GM21717 (cell line): ENCODE data around the gene MRPS2.
"Not testable (repeated sequence)": the region's sequence is repeated elsewhere in the genome, so short reads cannot be mapped to it uniquely, and the experiment has no call there.

Source experiments
- ATAC-seq: cut with Tn5 transposase; IDR thresholded peaks from one replicate; pipeline ENCODE4 v1.9.1; 2021; ENCODE audit warnings: mild to moderate bottlenecking, moderate library complexity; ENCODE audit not compliant: unreplicated experiment

MRPS2 gene

DNA sequence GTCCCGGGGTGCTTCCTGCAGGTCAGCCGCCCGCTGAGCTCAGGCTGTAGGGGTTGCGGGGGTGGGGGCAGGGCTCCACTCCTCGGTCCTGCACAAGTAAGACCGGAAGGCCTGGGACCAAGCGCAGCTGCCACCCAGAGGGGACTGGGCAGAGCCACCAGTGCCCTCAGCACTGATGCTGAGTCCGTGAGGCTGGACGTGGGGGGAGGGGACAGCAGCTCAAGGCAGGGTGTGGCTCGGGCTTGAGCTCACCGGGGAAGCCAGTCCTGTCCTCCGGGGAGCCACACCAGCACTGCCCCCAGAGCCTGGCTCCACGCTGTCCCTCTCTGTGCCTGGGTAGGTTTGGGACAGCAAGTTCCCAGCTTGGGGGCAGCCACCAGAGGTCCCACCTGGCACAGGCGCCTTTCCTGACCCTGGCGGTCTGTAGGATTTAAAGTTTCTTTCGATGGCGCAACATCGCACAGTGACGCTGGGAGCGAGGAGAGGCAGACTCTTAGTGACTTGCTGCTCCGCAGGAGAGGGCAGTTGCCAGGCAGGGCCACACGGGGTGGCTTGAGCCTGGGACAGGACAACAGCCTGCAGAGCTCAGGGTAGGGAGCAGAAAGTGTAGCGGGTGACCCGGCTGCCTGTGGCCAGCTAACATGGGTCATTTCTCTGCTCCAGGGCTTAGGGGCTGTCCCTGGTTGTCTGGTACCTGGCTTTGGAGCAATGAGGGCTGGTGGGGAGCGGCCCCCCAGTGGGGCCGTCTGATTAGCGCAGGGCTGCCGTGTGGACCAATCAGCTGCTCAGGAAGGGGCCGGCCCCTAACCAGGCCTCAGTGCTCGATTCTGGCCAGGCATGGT lies 26.5 kb downstream of the MRPS2 start:
- ATAC-seq = no peak

DNA sequence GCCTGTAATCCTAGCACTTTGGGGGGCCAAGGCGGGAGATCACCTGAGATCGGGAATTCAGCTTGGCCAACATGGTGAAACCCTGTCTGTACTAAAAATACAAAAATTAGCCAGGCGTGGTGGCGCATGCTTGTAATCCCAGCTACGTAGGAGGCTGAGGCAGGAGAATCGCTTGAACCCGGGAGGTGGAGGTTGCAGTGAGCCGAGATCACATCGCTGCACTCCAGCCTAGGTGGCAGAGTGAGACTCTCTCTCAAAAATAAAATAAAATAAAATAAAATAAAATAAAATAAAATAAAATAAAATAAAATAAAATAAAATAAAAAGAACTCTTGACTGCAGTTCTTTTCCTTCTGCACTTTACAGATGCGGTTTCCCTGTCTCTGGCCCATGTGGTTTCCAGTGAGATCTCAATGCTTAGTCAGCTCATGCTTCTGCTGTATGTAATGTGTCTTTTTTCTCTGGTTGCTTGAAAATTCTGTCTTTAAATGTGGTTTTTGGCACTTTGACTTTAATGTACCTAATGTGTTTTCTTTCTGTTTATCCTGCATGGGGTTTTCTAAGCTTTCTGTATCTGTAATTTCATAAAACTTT lies 28.5 kb downstream of the MRPS2 start:
- not testable (repeated sequence) for ATAC-seq

DNA sequence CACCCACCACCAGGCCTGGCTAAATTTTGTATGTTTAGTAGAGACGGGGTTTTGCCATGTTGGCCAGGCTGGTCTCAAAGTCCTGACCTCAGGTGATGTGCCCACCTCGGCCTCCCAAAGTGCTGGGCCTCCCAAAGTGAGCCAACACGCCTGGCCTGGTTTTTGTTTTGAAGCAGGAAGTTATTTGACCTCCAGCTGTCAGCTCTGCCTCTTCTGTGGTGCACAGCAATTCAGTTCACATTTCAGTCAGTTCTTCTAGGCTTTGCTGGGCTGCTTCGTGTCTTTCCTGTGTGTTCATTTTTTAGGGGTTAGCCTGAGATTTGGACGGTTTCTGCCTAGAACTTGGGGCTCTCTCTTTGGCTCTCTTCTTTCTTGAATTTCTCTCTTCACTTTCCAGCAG lies 29.7 kb downstream of the MRPS2 start:
- no peak for ATAC-seq

DNA sequence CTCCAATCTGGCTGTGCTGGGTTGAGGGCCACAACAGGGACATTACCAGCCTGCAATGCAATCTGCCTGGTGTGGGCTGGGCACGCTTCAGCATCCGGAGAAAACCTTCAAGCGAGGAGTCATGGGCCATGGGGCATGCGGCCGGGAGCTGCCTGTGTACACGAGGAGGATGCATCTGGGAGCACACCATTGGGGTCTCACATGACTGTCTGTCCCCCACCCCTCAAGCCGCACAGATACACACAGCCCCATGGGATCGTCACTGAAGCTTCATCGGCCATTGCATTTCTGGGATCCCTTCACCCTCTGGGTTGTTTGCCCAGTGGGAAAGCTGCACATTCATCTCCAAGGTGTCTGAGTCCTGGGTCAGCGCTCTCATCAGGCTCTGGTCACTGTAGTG lies 30.6 kb downstream of the MRPS2 start:
- no peak for ATAC-seq

DNA sequence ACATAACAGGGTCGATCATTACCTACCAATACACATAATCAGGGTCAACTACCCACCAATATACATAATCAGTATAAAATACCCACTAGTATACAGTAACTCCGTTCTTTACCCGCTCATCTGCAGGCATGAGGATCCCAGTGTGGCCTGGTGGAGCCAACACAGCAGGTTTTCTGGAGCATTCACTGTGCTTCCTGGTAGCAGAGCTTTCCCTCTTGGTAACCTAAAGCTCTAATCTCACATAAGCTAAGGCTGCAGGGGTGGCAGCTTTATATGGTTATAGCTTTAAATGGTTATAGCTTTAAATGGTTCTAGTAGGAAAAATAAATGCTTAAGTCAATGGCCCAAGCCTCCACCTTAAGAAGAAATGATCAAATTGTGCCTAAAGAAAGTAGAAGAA lies 32.6 kb downstream of the MRPS2 start:
- no peak for ATAC-seq

DNA sequence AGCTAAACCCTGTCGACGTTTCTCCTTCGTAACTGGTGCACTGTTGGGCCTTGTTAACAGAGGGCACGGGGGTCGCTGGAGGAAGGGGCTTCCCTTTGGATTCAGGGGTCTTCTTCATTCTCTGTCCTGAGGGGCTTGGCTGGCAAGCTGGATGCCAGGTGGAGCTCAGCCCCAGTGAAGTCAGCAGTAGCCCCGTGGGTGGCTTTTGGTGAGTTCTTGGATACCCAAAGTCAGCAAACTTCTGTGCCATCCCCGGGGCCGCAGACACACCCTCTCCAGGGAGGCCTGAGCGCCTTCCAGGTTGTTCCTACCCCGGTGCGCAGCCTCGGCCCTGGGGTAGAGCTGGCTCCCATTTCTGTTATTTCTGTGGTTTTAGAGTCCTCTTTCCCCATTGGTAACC lies 33.2 kb downstream of the MRPS2 start:
- ATAC-seq = no peak

DNA sequence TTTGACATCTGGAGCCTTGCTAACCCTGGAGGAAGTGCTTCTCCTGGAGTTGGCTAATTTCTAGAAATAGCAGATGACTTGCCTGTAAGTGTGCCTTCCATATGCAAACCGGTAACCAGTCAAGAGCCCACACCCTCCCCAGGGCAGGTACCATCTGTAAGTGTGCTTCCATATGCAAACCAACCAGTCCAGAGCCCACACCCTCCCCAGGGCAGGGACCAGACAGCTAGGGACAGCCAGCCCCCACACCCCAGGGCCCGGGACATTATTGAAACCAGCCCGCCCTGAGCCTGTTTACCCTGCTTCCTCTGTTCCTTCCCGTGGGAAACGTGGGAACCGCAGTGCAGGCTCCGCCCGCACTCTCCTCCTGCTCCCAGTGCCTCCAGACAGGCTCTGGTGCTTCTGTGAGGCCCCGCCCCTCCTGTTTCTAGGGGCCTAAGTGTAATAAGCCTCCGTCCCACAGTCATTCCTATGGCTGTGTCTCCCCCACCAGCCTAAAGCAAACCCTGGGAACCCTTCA lies 33.8 kb downstream of the MRPS2 start:
- not testable (repeated sequence) for ATAC-seq

DNA sequence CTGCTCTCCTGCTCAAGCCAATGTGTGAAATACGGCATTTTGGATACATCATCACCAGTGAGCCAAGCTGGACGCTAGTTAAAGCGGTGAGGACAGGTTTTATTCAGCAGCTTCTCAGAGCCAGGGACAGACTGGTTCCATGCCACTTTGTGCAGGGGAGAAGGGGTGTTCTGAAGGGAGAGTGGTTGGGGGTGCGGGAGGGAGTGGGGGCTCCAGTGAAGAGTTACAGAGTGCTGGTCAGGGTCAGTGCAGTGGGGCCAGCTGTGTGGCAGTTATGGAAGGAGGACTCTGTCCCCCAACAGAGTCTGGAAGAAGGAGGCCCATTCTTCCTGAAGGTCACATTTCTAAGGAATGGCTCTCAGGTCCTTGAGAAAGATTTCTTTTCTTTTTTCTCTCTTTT lies 34.3 kb downstream of the MRPS2 start:
- ATAC-seq = not testable (repeated sequence)

DNA sequence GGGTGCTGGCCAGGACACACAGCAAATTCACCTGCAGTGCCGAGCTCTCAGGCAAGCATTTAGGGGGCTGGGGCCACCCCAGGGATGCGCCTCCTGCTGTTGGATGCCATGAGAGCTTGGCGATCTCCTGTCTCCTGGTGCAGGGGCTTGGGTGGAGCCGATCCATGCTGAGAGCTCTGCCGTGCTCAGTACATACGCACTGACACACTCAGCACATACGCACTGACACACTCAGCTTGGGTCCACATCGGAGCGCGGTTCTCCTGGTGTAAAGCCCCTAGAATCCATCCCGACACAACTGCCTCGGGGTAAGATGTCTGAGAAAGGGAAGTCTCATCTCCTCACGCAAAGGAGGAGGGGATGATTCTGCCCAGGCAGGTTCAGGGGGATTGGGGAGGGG lies 35.1 kb downstream of the MRPS2 start:
- ATAC-seq = not testable (repeated sequence)

DNA sequence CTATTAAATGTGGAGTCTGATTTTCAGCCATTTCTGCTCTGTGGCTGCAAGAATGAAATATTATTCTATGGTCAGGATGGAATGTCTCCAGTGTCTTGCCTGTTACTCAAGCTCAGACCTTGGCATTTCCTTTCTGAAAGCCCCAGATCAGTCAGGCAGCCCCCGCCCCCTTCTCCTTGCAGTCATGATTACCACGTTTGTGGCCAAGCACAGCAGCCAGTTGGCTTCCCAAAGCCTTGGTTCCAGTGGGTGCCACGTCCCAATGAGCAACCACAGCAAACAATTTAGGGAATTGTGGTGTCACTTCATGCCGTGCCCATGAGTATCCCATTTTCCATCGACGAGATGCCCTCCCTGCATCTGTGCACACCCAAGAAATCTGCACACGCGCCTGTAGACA lies 35.7 kb downstream of the MRPS2 start:
- no peak for ATAC-seq

DNA sequence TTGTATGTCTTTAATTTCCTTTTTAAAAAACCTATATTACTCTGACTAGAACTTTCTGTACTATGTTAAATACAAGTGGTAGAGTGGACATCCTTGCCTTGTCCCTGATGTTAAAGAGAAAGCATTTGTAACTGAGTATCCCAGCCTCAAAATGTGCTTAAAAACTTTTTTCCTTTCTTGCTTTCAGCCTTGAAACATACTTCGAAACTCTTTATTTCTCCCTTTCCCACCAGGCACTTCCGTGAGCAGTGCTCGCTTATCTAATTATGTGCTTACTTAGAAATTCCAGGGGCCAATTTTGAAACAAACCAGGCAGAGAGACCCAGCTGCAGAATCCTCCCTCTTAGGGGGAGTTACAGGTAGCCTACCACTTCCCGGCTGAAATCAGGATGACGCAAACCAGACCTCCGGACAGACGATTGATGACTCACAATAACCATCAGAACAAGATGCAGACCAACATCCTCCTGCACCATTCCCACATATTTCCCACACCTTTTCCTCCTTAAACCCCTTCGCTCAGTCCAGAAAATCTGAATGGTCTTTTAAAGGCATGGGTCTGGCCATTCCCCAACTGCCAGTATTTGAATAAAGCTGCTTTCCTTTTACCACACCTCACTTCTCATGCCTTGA lies 42.9 kb downstream of the MRPS2 start:
- ATAC-seq = not testable (repeated sequence)

DNA sequence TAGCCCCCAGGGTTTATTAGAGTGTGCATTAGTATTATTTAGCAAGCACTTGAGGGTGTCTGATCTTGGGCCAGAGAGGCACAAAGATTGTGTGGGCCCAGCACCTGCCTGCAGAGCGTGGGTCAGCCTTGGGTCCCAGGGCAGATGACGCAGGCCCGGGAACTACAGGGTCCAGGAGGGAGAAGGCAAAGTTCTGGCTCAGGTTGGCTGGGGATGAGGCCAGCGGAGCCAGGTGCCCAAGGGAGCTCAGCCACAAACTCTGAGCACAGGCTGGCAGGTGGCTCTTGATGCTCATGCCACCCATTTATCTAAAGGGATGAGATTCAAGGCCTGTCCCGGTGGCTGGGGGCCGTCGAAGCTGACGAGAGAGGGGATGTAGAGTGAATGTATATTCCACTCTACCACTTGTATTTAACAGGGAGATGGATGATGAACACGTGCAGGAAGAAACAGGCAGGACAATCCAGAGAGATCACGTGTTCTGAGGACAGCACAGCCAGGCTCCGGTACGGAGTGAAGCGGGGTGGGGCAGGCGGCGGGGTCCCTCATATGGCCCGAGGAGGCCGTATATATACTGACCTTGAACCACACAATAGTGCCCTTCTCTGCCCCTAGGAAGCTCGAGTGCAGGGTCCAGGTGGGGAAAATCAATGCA lies 44.6 kb downstream of the MRPS2 start:
- ATAC-seq = no peak

DNA sequence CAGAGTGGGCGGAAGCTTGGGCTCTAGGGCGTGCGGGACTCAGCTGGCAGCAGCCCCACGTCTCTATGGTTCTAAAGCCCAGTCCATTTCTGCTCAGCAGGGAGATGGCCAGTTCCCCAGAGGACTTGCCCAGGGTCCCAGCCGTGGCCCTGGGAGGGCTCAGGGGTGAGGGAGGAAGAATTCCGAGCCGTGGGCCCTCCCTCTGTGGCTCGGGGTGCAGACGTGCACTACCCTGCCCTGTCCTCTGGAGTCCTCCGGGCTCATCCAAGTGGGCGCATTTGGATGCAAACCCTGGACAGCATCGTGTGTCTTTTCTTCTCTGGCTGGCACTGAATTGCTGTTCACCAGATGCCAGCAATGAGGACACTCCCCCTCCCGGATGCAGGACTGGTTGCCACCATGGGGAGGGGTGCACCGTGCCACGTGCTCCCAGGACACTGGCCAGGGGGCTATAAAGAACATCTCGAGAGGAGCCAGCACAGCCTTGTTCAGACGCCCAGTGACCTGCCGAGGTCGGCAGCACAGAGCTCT lies 45.2 kb downstream of the MRPS2 start, which contains the start of gene OBP2A:
Gene OBP2A (plus strand): TSS at position 481 of the 531 bp plus-strand sequence. CDS start 55 bp downstream, outside the sequence.
- ATAC-seq = not testable (repeated sequence)

DNA sequence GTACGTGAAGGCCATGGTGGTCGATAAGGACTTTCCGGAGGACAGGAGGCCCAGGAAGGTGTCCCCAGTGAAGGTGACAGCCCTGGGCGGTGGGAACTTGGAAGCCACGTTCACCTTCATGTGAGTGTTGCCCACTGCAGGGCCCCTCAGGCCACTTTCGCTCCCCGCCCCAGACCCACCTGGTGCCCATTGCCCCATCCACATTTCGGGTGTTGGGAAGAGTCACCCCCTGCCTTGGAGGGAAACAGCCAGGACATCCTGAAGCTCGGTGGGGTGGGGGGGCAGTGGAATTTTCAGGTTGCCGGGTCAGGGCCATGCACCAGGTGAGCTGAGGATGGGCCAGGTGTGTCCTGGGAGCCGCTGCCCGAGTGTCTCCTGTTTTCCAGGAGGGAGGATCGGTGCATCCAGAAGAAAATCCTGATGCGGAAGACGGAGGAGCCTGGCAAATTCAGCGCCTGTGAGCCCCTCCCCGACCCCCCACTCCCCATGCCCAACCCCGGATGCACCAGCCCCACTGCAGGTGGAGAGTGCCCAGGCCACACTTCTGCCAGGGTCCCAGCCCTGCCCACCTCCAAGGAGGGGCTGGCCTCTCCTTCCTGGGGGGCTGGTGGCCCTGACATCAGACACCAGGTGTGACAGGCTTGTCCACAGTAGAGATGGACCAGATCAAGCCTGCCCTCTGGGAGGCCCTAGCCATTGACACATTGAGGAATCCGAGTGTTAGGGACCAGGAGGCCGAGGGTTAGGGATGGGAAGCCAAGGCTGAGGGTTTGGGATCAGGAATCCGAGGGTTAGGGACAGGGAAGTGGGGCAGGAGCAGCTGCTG lies 46.5 kb downstream of the MRPS2 start:
- ATAC-seq = not testable (repeated sequence)

DNA sequence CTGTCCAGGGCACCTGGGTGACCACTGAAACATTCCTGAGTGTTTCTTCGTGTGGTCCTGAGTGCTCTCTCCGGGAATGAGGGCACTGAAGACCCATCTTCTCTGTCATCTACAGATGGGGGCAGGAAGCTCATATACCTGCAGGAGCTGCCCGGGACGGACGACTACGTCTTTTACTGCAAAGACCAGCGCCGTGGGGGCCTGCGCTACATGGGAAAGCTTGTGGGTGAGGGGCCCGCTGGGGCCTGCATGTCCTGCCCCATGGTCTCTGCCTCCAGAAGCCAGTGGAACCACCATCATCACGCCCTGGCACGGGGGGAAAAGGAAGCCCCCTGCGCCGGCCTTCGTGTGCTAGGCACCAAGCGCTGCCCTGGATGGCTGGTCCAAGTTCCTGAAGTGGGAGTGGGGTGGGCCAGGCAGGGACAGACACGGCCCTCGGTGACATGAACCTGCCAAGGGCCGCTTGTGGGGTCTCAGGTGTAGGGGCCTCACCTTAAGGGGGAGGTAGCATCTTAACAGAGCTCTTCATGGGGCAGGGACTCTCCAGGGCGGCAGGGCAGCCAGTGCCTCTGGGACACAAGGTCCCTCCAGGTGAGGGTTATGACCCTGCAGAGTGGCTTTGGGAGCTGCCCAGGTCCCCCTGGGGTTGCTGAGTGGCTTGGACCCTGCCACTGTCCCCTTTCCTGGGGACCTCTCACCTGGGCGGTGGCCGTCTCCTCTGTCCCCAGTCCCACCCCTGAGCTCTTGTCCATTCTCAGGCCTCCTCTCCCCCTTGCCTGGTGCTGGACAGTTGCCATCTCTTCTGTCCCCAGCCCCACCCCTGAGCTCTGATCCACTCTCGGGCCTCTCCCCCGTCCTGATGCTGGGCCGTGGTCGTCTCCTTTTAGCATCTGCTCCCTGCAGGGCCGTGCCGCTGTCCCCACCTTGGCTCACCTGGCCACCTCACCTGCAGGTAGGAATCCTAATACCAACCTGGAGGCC lies 47.6 kb downstream of the MRPS2 start:
- ATAC-seq = no peak

DNA sequence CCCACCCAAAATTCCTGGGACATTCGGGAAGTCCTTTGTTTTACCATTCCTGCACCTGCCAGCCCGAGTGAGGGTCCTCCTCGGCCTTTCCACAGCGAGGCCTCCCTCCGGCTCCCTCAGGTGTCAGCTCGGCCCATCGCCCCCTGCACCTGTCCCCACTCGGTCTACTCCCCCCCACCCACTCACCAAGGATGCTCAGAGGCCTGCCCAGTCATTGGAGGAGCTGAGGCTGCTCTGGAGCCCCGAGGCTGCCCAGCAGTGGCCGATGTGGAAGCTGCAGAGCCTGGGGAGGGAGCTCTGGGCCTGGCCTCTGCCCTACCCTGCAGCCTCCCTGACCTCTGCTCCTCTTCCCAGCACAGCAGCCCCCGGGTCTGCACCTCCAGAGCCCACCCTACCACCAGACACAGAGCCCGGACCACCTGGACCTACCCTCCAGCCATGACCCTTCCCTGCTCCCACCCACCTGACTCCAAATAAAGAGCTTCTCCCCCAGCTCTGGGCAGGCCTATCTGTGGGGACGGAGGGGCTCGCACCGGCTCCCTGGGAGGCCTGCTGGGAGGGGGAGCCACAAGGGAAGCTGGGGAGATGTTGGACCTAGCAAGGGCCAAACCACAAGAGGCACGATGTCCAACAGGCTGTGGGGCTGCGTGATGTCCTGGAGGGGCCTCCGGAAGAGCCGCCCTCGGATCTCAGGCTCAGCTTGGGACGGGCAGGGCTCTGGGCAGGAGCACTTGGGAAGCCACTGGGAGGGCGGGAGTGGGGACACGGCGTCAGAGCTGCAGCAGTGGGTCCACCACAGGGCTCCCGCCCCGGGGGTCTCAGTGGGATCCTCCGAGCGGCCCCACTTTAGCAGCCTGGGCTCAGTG lies 49.2 kb downstream of the MRPS2 start:
- ATAC-seq = not testable (repeated sequence)

DNA sequence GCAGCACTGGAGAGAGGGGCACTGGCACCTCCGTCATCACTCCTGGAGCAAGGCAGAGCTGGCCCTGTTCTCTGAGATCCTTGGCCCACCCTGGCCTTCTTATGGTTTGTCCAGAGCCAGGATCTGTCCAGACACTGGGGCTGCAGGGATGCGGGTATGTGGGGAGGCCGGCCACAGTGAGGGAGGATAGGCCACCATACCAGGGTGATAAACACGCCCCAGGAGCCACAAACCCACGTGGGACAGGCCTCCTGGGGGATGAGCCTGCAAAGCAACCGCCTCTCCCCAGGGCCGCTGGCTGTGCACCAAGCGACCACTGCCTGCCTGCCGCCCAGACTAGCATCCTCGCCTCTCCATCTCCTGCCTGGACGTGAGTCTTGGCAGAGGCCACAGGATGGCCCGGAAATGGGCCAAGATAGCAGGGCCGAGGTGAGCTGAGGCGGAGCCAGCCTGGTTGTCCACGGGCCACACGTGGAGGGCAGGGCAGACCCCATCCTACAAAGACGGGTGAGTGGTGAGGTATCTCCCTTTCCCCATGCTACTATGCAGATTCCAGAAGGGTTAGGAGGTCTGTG lies 49.9 kb downstream of the MRPS2 start:
- no peak for ATAC-seq

DNA sequence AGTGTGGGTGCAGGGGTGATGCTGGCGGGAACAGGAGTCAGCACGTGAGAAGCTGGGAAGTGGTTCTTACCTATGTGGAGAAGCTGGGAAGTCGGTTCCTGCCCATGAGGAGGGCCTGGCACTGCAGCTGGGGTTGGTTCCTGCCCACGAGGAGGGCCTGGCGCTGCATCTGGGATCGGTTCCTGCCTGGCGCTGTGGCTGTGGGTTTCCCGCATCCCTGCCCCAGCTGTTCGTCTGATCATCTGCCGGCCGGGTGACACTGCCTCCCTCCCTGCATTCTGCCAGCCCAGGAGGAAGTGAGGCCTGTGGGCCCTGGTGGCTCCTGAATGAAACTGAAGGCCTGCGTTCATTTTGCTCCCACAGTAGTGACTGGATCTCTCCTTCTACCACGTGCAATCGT lies 50.5 kb downstream of the MRPS2 start:
- no peak for ATAC-seq
